Skin epidermis (tissue), 12 donors: Measurements from ENCODE around the gene MCTP1.

ENCODE experiments used
- H3K27ac ChIP-seq, 21 experiments: fragments of 200-600 bp; sonication (generic) in 11 of 21; one replicate each; pipeline ENCODE4 v1.5.0; 2020; ENCODE audit warnings: mild to moderate bottlenecking in 3 of 21, inconsistent platforms in 2 of 21, moderate library complexity in 2 of 21
- H3K4me3 ChIP-seq, 7 experiments: fragments of 200-600 bp; sonication (generic) in 2 of 7; one replicate each; pipeline ENCODE4 v1.5.0; 2020; ENCODE audit warnings: inconsistent platforms in 2 of 7, mild to moderate bottlenecking in 2 of 7, moderate library complexity in 1 of 7

The MCTP1 gene

GRCh38 chr5:95083606-95084005 lies 201.3 kb downstream of the MCTP1 start:
- Histone ChIP-seq H3K27ac (no peak overlapping the region), H3K4me3 (no peak overlapping the region)

- H3K27ac ChIP-seq: peak overlapping the region in 7 of 21 experiments; percentile 20 to 63 (median 51)
- peak overlapping the region in 2 of 7 experiments; percentile 22 to 33 for H3K4me3 ChIP-seq
Measured at GRCh38 chr5:95081982-95082381, 202.9 kb downstream of the MCTP1 start.

GRCh38 chr5:95081500-95081960 lies 203.4 kb downstream of the MCTP1 start:
- H3K4me3 ChIP-seq: peak overlapping the region in 6 of 7 experiments; percentile 6 to 33 (median 22)
- peak overlapping the region in 12 of 21 experiments; percentile 23 to 77 (median 52) for H3K27ac ChIP-seq

GRCh38 chr5:95080441-95080840 lies 204.5 kb downstream of the MCTP1 start:
- Histone ChIP-seq H3K4me3 (peak overlapping the region in 5 of 7 experiments; percentile 6 to 33 (median 22)), H3K27ac (peak overlapping the region in 11 of 21 experiments; percentile 5 to 77 (median 29))

GRCh38 chr5:95080030-95080429 lies 204.9 kb downstream of the MCTP1 start:
- Histone ChIP-seq H3K27ac (peak overlapping the region in 7 of 21 experiments; percentile 5 to 77 (median 42)), H3K4me3 (peak overlapping the region in 5 of 7 experiments; percentile 6 to 33 (median 22))

GRCh38 chr5:95078868-95079267 lies 206.0 kb downstream of the MCTP1 start:
- peak overlapping the region in 2 of 21 experiments; percentile 24 to 42 for H3K27ac ChIP-seq
- peak overlapping the region in 2 of 7 experiments; percentile 25 to 33 for H3K4me3 ChIP-seq

- Histone ChIP-seq H3K27ac (peak overlapping the region in 3 of 21 experiments; percentile 4 to 19 (median 6)), H3K4me3 (no peak overlapping the region)
Measured at GRCh38 chr5:95076395-95077185, 208.3 kb downstream of the MCTP1 start.

GRCh38 chr5:95075111-95075510 lies 209.8 kb downstream of the MCTP1 start:
- Histone ChIP-seq H3K4me3 (no peak overlapping the region), H3K27ac (no peak overlapping the region)

GRCh38 chr5:95072281-95072680 lies 212.6 kb downstream of the MCTP1 start:
- no peak overlapping the region for H3K4me3 ChIP-seq
- H3K27ac ChIP-seq: no peak overlapping the region

- H3K27ac ChIP-seq: no peak overlapping the region
Measured at GRCh38 chr5:95070866-95071265, 214.0 kb downstream of the MCTP1 start.

GRCh38 chr5:95070453-95070852 lies 214.4 kb downstream of the MCTP1 start:
- Histone ChIP-seq H3K27ac (no peak overlapping the region), H3K4me3 (no peak overlapping the region)

More at GRCh38 chr5:95070866-95071265, 214.0 kb downstream of the MCTP1 start:
- no peak overlapping the region for H3K4me3 ChIP-seq

GRCh38 chr5:95069948-95070347 lies 214.9 kb downstream of the MCTP1 start:
- Histone ChIP-seq H3K27ac (no peak overlapping the region), H3K4me3 (no peak overlapping the region)

GRCh38 chr5:95069021-95069420 lies 215.9 kb downstream of the MCTP1 start:
- H3K27ac ChIP-seq: peak overlapping the region in 4 of 21 experiments; percentile 3 to 62 (median 32)
- H3K4me3 ChIP-seq: no peak overlapping the region

- H3K27ac ChIP-seq: peak overlapping the region in 6 of 21 experiments; percentile 7 to 62 (median 40)
Measured at GRCh38 chr5:95068289-95068910, 216.5 kb downstream of the MCTP1 start.

GRCh38 chr5:95066048-95066447 lies 218.8 kb downstream of the MCTP1 start:
- no peak overlapping the region for H3K27ac ChIP-seq
- no peak overlapping the region for H3K4me3 ChIP-seq

More at GRCh38 chr5:95068289-95068910, 216.5 kb downstream of the MCTP1 start:
- no peak overlapping the region for H3K4me3 ChIP-seq

GRCh38 chr5:95063492-95063891 lies 221.4 kb downstream of the MCTP1 start:
- Histone ChIP-seq H3K27ac (no peak overlapping the region), H3K4me3 (no peak overlapping the region)

GRCh38 chr5:95060098-95060497 lies 224.8 kb downstream of the MCTP1 start:
- Histone ChIP-seq H3K27ac (no peak overlapping the region), H3K4me3 (no peak overlapping the region)

- no peak overlapping the region for H3K27ac ChIP-seq
- H3K4me3 ChIP-seq: no peak overlapping the region
Measured at GRCh38 chr5:95059636-95060035, 225.3 kb downstream of the MCTP1 start.

GRCh38 chr5:95057615-95058014 lies 227.3 kb downstream of the MCTP1 start:
- no peak overlapping the region for H3K4me3 ChIP-seq
- H3K27ac ChIP-seq: no peak overlapping the region

GRCh38 chr5:95053253-95053652 lies 231.6 kb downstream of the MCTP1 start:
- no peak overlapping the region for H3K27ac ChIP-seq
- no peak overlapping the region for H3K4me3 ChIP-seq

- H3K4me3 ChIP-seq: no peak overlapping the region
- H3K27ac ChIP-seq: no peak overlapping the region
Measured at GRCh38 chr5:95050708-95051107, 234.2 kb downstream of the MCTP1 start.
